Measurements from ENCODE around the gene MYOM3.

MYOM3 gene

DNA sequence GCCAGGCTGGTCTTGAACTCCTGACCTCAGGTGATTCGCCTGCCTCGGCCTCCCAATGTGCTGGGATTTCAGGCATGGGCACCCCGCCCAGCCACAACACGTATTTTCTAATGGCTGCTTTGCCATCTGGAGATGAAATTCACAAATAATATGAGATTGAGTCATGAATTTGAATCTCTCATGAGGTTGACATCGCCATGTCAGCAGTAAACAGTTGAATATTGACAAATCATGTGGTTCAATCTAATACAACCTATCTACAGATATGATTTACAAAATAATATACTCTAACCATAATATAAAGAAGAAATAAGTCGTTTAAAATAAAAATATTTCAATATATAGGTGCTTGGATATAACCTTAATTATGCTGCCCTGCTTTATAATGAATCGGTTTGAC, 42.1 kb downstream of the MYOM3 start:
- peaks cover 11% of the 10 kb centered on the region for H3K4me1 ChIP-seq (ENCODE audit: control insufficient read depth, low read length)
- H3K27me3 ChIP-seq (ENCODE audit: control insufficient read depth, low read length) = peaks cover 8% of the 10 kb centered on the region
- TF ChIP-seq, protein P1, sequence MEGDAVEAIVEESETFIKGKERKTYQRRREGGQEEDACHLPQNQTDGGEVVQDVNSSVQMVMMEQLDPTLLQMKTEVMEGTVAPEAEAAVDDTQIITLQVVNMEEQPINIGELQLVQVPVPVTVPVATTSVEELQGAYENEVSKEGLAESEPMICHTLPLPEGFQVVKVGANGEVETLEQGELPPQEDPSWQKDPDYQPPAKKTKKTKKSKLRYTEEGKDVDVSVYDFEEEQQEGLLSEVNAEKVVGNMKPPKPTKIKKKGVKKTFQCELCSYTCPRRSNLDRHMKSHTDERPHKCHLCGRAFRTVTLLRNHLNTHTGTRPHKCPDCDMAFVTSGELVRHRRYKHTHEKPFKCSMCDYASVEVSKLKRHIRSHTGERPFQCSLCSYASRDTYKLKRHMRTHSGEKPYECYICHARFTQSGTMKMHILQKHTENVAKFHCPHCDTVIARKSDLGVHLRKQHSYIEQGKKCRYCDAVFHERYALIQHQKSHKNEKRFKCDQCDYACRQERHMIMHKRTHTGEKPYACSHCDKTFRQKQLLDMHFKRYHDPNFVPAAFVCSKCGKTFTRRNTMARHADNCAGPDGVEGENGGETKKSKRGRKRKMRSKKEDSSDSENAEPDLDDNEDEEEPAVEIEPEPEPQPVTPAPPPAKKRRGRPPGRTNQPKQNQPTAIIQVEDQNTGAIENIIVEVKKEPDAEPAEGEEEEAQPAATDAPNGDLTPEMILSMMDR (IDR thresholded peaks at IDR 0.05; ENCODE audit: low read depth, low read length, poor library complexity, severe bottlenecking) = no peak
- TF ChIP-seq EZH2phosphoT487 (IDR thresholded peaks at IDR 0.05; ENCODE audit: borderline replicate concordance, low read length) = no peak

DNA sequence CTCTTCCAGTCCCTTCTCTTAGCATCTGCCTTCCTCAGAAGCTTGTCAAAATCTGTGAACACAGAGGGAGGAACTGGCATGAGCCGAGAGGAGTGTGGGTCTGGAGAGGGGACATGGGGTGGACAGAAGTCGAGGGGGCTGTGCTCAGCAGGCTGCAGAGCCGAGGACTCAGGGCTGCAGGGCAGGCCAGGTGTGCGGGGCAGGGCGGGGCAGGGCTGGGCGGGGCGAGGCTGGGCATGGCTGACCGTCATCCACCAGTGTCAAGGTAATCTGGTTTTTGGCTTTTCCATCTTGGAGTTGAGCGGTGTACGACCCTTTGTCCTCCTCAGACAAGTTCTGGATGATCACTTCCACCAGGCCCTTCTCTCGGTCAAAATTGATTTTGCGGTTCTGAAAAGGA, 44.0 kb downstream of the MYOM3 start:
- TF ChIP-seq EZH2phosphoT487 (IDR thresholded peaks at IDR 0.05; ENCODE audit: borderline replicate concordance, low read length) = no peak
- TF ChIP-seq, protein P1 (IDR thresholded peaks at IDR 0.05; ENCODE audit: low read depth, low read length, poor library complexity, severe bottlenecking) = no peak
- Histone ChIP-seq H3K4me1 (ENCODE audit: control insufficient read depth, low read length) (peaks cover 11% of the 10 kb centered on the region), H4K20me1 (ENCODE audit: control insufficient read depth, insufficient read depth, low read depth, low read length) (no peaks in the 10 kb centered on the region), H3K4me3 (ENCODE audit: low read length) (no peak overlapping the region), H3K9me2 (replicated peaks; ENCODE audit: control insufficient read depth, low read length) (no peaks in the 10 kb centered on the region), H3F3A (ENCODE audit: control insufficient read depth, insufficient read depth) (no peaks in the 10 kb centered on the region), H3K36me3 (ENCODE audit: control insufficient read depth, low read length) (no peaks in the 10 kb centered on the region), H3K27me3 (ENCODE audit: control insufficient read depth, low read length) (peaks cover 8% of the 10 kb centered on the region), H3K27ac (ENCODE audit: low read depth, low read length) (no peak overlapping the region), H3K4me2 (ENCODE audit: low read length) (no peak overlapping the region), H3K79me2 (ENCODE audit: control insufficient read depth, low read length) (no peaks in the 10 kb centered on the region), H3K9me3 (ENCODE audit: control insufficient read depth, insufficient read depth, low read length) (no peaks in the 10 kb centered on the region)

More for the DNA sequence above, 42.1 kb downstream of the MYOM3 start:
- no peaks in the 10 kb centered on the region for H4K20me1 ChIP-seq (ENCODE audit: control insufficient read depth, insufficient read depth, low read depth, low read length)
- no peaks in the 10 kb centered on the region for H3K9me2 ChIP-seq (replicated peaks; ENCODE audit: control insufficient read depth, low read length)
- H3K4me2 ChIP-seq (ENCODE audit: low read length) = no peak overlapping the region
- H3K9me3 ChIP-seq (ENCODE audit: control insufficient read depth, insufficient read depth, low read length) = no peaks in the 10 kb centered on the region
- H3K36me3 ChIP-seq (ENCODE audit: control insufficient read depth, low read length) = no peaks in the 10 kb centered on the region
- H3K27ac ChIP-seq (ENCODE audit: low read depth, low read length) = no peak overlapping the region
- no peaks in the 10 kb centered on the region for H3K79me2 ChIP-seq (ENCODE audit: control insufficient read depth, low read length)
- no peaks in the 10 kb centered on the region for H3F3A ChIP-seq (ENCODE audit: control insufficient read depth, insufficient read depth)
- H3K4me3 ChIP-seq (ENCODE audit: low read length) = no peak overlapping the region

DNA sequence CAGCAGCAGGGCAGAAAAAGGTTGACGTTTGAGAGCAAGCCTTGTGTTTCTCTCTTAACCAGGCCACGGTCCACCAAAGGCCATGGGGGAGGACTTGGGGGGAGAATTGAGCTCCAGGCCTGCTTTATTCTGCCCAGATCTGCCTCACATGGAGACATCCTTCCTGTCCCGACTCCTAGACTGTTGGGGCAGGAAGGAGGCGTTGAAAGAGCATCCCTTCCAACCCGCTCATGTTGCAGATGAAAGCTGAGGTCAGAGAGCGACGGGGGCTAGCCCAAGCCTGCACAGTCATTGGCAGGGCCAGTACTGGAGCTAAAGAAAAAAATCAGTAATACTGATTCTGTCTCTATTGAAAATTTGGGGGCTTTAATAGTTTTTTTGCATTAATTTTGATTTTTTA, 46.6 kb downstream of the MYOM3 start:
- H3K36me3 ChIP-seq (ENCODE audit: control insufficient read depth, low read length) = no peaks in the 10 kb centered on the region
- no peak overlapping the region for H3K4me2 ChIP-seq (ENCODE audit: low read length)
- H3K4me1 ChIP-seq (ENCODE audit: control insufficient read depth, low read length) = peaks cover 4% of the 10 kb centered on the region
- no peaks in the 10 kb centered on the region; the same call in 1 of the 2 replicates for H4K20me1 ChIP-seq (ENCODE audit: control insufficient read depth, insufficient read depth, low read depth, low read length)
- no peak overlapping the region for H3K4me3 ChIP-seq (ENCODE audit: low read length)
- H3K79me2 ChIP-seq (ENCODE audit: control insufficient read depth, low read length) = no peaks in the 10 kb centered on the region
- no peaks in the 10 kb centered on the region for H3K9me3 ChIP-seq (ENCODE audit: control insufficient read depth, insufficient read depth, low read length)
- H3K27ac ChIP-seq (ENCODE audit: low read depth, low read length) = no peak overlapping the region
- no peak for TF ChIP-seq EZH2phosphoT487 (IDR thresholded peaks at IDR 0.05; ENCODE audit: borderline replicate concordance, low read length)
- H3K9me2 ChIP-seq (replicated peaks; ENCODE audit: control insufficient read depth, low read length) = no peaks in the 10 kb centered on the region
- no peaks in the 10 kb centered on the region for H3F3A ChIP-seq (ENCODE audit: control insufficient read depth, insufficient read depth)
- H3K27me3 ChIP-seq (ENCODE audit: control insufficient read depth, low read length) = peaks cover 3% of the 10 kb centered on the region; the same call in 1 of the 2 replicates

DNA sequence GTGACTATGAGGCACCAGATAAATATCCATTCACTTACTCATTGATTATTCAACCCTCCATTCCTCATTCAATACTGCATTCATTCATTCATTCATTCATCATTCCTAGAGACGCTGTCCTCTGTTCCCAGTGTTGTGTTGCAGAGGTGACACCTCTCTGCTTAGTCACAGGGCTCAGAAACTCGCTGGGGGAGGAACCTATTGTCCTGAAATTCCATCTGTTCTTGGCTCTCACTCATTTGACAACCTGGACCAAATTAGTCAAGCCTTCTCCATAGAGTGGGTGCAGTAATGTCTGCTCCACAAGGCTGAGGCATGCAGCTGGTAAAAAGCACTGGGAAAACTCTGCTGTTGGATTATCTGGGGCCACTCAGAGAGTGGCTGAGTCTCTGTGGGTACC, 49.7 kb downstream of the MYOM3 start:
- Histone ChIP-seq H4K20me1 (ENCODE audit: control insufficient read depth, insufficient read depth, low read depth, low read length) (no peaks in the 10 kb centered on the region; the same call in 1 of the 2 replicates), H3K4me3 (ENCODE audit: low read length) (no peak overlapping the region), H3K9me3 (ENCODE audit: control insufficient read depth, insufficient read depth, low read length) (no peaks in the 10 kb centered on the region), H3K4me2 (ENCODE audit: low read length) (no peak overlapping the region), H3K27ac (ENCODE audit: low read depth, low read length) (no peak overlapping the region), H3K4me1 (ENCODE audit: control insufficient read depth, low read length) (no peaks in the 10 kb centered on the region), H3K36me3 (ENCODE audit: control insufficient read depth, low read length) (no peaks in the 10 kb centered on the region), H3K9me2 (replicated peaks; ENCODE audit: control insufficient read depth, low read length) (no peaks in the 10 kb centered on the region), H3K79me2 (ENCODE audit: control insufficient read depth, low read length) (no peaks in the 10 kb centered on the region), H3K27me3 (ENCODE audit: control insufficient read depth, low read length) (peaks cover 3% of the 10 kb centered on the region; the same call in 1 of the 2 replicates), H3F3A (ENCODE audit: control insufficient read depth, insufficient read depth) (no peaks in the 10 kb centered on the region)
- no peak for TF ChIP-seq EZH2phosphoT487 (IDR thresholded peaks at IDR 0.05; ENCODE audit: borderline replicate concordance, low read length)
- TF ChIP-seq, protein P1 (IDR thresholded peaks at IDR 0.05; ENCODE audit: low read depth, low read length, poor library complexity, severe bottlenecking) = no peak

Data from DOHH2 (cell line).